GM21528 (cell line): ENCODE measurements around the gene CPLX1.
"Not testable (repeated sequence)": the region's sequence is repeated elsewhere in the genome, so short reads cannot be mapped to it uniquely, and the experiment has no call there.

Experiments
- ATAC-seq: cut with Tn5 transposase; IDR thresholded peaks from one replicate; pipeline ENCODE4 v1.9.1; 2021; ENCODE audit warnings: mild to moderate bottlenecking, moderate library complexity; ENCODE audit not compliant: unreplicated experiment, low FRiP score

The CPLX1 gene

DNA sequence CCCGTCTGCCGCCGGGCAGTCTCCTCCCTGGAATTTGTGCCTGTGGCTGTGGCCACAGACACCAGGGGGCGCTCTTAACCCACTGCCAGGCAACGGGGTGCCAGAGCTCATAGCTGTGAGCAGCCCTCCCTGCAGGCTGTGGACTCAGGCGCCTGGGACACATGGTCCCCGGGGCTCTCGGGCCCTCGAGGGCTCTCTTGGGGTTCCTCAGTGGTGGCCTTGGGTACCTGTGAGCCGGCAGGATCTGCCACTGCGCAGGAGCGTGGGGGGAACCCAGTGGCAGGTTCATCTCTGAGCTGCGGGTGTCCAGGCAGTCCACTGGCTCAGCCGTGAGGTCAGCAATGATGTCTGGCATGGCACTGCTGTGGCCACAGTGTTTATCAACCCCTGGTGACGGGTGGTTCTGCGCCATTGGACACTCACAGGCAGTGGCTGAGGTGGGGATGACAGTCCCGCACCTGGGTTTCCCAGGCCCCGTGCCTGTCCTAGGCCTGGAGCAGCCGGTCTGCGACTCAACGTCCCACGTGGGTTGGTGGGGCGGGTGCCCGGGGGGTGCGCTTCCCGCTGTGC lies 83.1 kb downstream of the CPLX1 start:
- no peak for ATAC-seq

DNA sequence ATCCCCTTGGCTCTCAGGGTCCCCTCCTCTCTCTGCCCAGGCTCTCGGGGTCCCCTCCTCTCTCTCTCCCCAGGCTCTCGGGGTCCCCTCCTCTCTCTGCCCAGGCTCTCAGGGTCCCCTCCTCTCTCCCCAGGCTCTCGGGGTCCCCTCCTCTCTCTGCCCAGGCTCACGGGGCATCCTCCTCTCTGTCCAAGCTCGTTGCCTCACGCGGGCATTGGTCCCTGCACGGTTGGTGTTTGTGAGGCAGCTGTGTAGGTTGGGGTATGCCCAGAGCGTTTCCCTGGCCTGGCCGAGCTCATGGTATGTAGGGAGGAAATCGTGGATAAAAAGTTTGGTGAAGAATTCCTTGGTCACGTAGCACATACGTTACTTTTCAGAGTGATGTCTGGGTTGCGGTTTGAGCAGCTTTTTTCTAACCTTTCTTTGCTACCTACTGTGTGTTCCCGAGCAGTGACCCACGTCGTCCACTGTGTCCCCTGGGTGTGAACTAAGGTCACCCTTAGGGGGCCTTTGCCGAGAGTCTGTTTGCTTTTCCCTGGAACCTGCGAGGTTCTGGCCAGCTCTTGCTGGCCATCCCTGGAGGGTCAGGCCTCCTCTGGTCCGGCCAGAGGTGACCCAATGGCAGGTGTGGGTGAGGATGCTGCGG lies 83.7 kb downstream of the CPLX1 start:
- no peak for ATAC-seq

DNA sequence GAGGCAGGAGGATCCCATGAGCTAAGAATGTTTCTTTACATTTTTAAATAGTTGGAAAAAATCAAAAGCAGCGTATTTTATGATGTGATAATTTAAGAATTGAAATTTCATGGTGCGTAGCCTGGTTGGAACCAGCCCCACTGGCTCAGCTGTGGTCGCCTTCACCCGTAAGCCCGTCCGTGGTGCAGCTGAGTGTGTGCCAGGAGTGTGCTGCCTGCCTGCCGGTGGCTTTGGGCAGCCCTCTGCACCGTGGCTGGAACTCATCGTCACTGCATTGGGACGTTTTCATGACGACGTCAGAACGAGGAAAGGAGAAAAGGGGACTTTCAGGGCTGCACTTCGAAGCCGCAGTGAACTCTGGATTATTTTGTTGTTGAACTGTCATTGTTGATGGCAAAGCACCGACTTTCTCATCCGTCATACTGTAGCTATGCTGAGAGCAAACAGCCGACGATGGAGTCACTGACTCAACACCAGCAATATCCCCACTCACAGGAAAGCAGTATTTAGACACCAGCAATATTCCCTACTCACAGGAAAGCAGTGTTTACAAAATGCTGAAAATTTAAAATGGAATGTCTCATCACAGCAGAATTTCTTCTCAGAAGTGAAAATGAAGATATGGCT lies 85.2 kb downstream of the CPLX1 start:
- no peak for ATAC-seq

DNA sequence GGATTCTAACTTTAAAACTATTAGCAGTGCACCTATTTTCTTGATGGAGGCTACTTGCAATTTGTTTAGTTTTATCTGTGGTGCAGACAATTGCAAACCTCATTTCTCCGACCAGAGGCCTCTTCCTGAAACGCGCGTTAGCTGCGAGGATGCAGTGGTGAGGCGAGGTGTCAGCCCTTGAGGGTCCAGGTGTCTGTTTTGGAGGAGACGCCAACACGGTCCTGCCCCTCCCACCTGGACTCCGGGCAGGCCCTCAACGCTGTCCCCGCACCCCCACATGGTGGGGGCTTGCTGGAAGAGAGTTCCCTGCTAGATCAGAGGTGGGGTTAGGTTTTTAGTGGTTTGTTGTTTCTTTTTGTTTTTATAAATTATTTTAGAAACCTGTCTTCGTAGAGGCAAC lies 85.9 kb downstream of the CPLX1 start:
- ATAC-seq: no peak

DNA sequence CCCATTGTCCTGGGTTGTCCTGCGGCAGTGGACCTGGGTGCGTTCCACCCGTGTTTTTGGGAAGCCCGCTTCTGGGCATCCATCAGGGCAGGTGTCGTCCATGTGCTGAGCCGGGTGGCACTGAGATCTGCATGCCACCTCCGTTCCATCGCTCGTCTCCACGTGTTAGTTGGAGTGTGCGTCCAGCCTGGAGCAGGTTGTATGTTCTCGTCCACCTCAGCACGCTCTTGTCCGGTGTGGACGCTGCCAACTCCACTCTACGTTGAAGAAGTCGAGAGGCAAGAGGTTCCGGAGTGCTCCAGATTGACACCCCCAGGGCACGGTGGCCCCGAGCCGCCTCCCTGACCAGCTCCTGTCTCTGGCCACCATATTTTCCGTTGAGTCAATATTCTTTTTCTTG lies 86.4 kb downstream of the CPLX1 start:
- no peak for ATAC-seq

DNA sequence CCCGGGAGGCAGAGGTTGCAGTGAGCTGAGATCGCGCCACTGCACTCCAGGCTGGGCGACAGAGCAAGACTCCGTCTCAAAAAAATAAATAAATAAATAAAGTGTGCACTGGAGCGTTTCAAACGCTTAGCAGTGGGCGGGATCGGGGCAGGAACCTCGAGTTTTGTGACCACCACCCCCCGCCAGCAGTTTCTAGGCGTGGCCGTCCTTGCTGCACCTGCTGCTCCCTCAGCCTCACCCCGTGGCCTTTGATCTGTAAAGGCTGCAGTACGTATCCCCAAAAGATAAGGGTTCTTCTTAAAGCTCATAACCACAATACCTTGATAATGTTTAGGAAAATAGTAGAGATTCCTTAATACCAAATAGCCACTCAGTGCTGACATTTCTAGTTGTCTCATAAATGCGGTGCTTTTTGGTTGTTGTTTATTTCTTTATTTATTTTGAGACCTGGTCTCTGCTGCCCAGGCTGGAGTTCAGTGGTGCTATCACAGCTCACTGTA lies 87.1 kb downstream of the CPLX1 start:
- ATAC-seq: no peak

DNA sequence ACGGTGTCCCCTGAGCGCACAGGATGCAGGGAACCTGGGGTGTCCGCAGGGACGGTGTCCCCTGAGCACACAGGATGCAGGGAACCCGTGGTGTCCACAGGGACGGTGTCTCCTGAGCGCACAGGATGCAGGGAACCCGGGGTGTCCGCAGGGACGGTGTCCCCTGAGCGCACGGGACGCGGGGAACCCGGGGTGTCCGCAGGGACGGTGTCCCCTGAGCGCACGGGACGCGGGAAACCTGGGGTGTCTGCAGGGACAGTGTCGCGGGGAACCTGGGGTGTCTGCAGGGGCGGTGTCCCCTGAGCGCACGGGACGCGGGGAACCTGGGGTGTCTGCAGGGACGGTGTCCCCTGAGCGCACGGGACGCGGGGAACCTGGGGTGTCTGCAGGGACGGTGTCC lies 89.4 kb downstream of the CPLX1 start:
- not testable (repeated sequence) for ATAC-seq

DNA sequence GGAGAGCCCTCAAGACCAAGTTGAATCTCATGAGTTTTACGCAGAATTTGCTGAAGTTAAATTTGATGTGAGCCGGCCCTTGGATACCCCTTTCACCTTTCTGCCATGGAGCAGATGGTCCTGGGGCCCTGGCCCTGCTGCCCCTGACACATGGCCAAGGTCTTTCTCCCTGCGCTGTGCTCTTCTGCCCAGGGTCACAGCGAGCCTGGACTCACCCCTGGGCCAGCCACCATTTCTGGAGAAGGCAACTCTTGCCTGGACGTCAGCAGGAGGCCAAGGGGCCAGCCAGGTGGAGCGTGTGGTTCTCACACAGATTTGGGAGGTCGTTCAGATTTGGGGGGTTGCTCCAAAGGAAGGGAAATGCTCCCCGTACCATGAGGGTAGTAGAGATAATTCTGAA lies 90.3 kb downstream of the CPLX1 start:
- no peak for ATAC-seq
